Measurements from ENCODE around the gene TUBG2.

DNA sequence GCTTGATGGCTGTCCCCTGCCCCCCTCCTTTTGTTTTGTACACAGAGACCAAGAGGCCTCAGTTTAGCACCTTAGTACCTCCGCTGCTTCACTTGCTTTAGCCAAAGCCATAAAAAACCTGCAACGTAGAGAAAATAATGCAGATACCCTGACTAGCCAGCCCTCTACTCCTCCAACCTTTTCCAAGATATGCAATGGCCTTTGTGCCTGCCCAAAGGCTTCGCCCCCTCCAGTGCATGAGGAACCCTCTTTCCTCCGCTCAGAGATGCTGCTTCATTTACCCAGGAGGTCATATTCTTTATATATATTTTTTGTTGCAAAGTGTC lies 40.3 kb downstream of the TUBG2 start:
- no peak for TF ChIP-seq POLR2A (IDR thresholded peaks at IDR 0.05; ENCODE audit: extremely low read depth, insufficient read length)
- TF ChIP-seq, protein P1, sequence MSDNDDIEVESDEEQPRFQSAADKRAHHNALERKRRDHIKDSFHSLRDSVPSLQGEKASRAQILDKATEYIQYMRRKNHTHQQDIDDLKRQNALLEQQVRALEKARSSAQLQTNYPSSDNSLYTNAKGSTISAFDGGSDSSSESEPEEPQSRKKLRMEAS (IDR thresholded peaks at IDR 0.05; ENCODE audit: low read depth, low read length), result no peak
- TF ChIP-seq, protein P2, sequence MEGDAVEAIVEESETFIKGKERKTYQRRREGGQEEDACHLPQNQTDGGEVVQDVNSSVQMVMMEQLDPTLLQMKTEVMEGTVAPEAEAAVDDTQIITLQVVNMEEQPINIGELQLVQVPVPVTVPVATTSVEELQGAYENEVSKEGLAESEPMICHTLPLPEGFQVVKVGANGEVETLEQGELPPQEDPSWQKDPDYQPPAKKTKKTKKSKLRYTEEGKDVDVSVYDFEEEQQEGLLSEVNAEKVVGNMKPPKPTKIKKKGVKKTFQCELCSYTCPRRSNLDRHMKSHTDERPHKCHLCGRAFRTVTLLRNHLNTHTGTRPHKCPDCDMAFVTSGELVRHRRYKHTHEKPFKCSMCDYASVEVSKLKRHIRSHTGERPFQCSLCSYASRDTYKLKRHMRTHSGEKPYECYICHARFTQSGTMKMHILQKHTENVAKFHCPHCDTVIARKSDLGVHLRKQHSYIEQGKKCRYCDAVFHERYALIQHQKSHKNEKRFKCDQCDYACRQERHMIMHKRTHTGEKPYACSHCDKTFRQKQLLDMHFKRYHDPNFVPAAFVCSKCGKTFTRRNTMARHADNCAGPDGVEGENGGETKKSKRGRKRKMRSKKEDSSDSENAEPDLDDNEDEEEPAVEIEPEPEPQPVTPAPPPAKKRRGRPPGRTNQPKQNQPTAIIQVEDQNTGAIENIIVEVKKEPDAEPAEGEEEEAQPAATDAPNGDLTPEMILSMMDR (IDR thresholded peaks at IDR 0.05; ENCODE audit: low read depth, low read length), result no peak
